Measurements from ENCODE around the gene IFITM1.
"Not testable (repeated sequence)": the region's sequence is repeated elsewhere in the genome, so short reads cannot be mapped to it uniquely, and the experiment has no call there.

The IFITM1 gene

DNA sequence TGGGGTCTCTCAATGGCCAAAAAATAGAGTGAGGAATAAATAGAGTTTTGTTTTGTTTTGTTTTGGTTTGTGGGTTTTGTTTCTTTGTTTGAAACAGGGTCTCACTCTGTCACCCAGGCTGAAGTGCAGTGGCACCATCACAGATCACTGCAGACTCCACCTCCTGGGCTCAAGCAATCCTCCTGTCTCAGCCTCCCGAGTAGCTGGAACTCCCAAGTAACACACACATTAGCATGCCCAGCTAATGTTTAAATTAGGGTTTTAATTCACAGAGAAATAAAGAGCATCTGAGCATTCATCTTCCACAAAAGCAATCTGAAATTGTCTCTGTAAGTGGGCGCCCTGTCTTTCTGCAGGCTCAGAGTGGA is 16.0 kb downstream of the IFITM1 start:
- Histone ChIP-seq H3K27ac (ENCODE audit: low read depth in 2 of 2, low read length in 2 of 2) (no peak overlapping the region), H3K4me1 (ENCODE audit: control insufficient read depth in 2 of 2, insufficient read depth in 2 of 2, low read length in 2 of 2) (peaks cover 17% of the 10 kb centered on the region in 2 donors), H3K4me3 (ENCODE audit: low read length in 2 of 2) (no peak overlapping the region), H3K9ac (ENCODE audit: low read depth in 1 of 2, low read length in 2 of 2) (no peak overlapping the region), H3K9me3 (ENCODE audit: control insufficient read depth in 2 of 2, low read length in 2 of 2) (no peaks in the 10 kb centered on the region), H3K27me3 (ENCODE audit: control insufficient read depth in 2 of 2, insufficient read depth in 2 of 2, low read length in 2 of 2) (no peaks in the 10 kb centered on the region), H3K36me3 (ENCODE audit: control insufficient read depth in 2 of 2, insufficient read depth in 2 of 2, low read length in 2 of 2) (no peaks in the 10 kb centered on the region)

DNA sequence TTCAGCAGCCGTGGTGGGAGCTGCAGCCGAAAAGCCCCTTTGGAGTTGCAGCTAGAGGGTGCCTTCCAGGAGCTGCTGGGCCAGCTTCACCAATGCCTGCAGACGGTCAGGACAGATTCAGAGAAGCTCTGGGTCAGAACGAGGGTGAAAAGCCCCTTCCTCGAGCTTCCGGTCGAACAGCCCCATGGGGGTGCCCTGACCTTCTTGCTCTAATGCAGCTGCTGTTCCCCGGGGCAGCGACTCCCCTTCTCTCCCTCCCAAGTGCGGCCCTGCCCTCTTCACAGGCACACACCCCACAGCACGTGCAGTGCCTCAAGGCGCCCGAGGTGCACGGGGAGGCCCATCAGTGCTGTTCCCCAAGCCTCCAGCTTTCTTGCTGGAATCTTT is 16.5 kb downstream of the IFITM1 start:
- H3K9me3 ChIP-seq (ENCODE audit: control insufficient read depth in 2 of 2, low read length in 2 of 2) = no peaks in the 10 kb centered on the region
- no peak overlapping the region for H3K27ac ChIP-seq (ENCODE audit: low read depth in 2 of 2, low read length in 2 of 2)
- no peaks in the 10 kb centered on the region for H3K27me3 ChIP-seq (ENCODE audit: control insufficient read depth in 2 of 2, insufficient read depth in 2 of 2, low read length in 2 of 2)
- H3K4me3 ChIP-seq (ENCODE audit: low read length in 2 of 2) = no peak overlapping the region
- H3K4me1 ChIP-seq (ENCODE audit: control insufficient read depth in 2 of 2, insufficient read depth in 2 of 2, low read length in 2 of 2) = peaks cover 17% of the 10 kb centered on the region in 2 donors
- H3K9ac ChIP-seq (ENCODE audit: low read depth in 1 of 2, low read length in 2 of 2) = no peak overlapping the region
- no peaks in the 10 kb centered on the region for H3K36me3 ChIP-seq (ENCODE audit: control insufficient read depth in 2 of 2, insufficient read depth in 2 of 2, low read length in 2 of 2)

DNA sequence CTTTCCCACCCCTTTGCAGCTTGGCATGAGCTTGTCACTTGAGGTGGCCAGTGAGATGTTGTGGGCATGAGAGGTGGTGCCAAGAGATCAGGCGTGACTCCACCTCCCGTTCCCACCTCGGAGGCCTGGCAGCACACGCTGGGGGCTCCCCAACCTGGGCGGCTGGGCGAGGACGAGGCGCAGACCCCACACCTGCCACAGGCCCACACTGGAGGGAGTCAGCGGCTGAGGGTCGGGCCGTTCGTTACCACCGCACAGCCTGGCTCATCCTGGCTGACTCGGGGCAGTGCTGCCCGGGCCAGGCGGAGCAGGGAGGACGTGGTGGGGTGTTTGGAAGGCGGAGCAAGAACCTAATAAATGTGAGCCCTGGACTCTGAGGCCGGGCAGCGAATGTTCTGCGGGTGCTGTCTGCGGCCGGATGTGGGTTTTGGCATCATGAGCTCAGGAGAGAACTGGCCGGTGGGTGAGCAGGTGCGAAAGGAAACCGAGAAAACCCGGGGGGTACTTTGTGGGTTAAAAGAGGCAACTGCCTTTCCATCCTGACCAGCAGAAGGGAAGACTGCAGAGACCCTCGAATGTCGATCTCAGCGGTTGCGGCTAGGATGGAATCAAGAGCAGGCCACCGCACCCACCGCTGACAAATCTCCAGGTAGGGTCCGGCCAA is 17.0 kb downstream of the IFITM1 start:
- Histone ChIP-seq H3K4me1 (ENCODE audit: control insufficient read depth in 2 of 2, insufficient read depth in 2 of 2, low read length in 2 of 2) (peaks cover 13 to 18% of the 10 kb centered on the region in 2 donors), H3K4me3 (ENCODE audit: low read length in 2 of 2) (no peak overlapping the region), H3K27ac (ENCODE audit: low read depth in 2 of 2, low read length in 2 of 2) (no peak overlapping the region), H3K9me3 (ENCODE audit: control insufficient read depth in 2 of 2, low read length in 2 of 2) (no peaks in the 10 kb centered on the region), H3K9ac (ENCODE audit: low read depth in 1 of 2, low read length in 2 of 2) (no peak overlapping the region), H3K27me3 (ENCODE audit: control insufficient read depth in 2 of 2, insufficient read depth in 2 of 2, low read length in 2 of 2) (no peaks in the 10 kb centered on the region), H3K36me3 (ENCODE audit: control insufficient read depth in 2 of 2, insufficient read depth in 2 of 2, low read length in 2 of 2) (no peaks in the 10 kb centered on the region)

DNA sequence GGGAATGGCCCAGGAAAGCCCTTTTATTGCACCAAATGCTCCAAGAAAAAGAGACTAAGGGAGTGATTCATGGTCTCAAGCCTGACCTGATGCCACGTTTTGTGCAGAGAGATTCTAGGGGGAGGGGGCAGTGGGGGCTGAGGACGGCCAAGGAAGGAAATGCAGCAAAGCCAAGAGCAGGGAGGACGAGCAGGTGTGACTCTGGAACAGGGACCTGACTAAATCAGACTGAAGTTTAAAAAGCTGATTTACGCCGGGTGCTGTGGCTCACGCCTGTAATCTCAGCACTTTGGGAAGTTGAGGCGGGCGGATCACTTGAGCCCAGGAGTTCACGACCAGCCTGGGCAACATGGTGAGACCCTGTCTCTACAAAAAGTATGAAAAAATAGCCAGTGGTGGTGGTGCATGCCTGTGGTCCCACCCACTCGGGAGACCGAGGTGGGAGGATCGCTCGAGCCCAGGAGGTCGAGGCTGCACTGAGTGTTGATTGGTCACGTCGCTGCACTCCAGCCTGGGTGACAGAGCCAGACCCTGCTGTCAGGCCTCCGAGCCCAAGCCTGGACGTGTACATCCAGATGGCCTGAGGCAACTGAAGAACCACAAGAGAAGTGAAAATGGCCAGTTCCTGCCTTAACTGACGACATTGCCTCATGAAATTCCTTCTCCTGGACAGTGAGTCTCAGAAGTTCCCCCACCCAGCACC is 17.7 kb downstream of the IFITM1 start:
- H3K36me3 ChIP-seq (ENCODE audit: control insufficient read depth in 2 of 2, insufficient read depth in 2 of 2, low read length in 2 of 2) = no peaks in the 10 kb centered on the region
- H3K9me3 ChIP-seq (ENCODE audit: control insufficient read depth in 2 of 2, low read length in 2 of 2) = no peaks in the 10 kb centered on the region
- H3K27me3 ChIP-seq (ENCODE audit: control insufficient read depth in 2 of 2, insufficient read depth in 2 of 2, low read length in 2 of 2) = no peaks in the 10 kb centered on the region
- peaks cover 8 to 18% of the 10 kb centered on the region in 2 donors for H3K4me1 ChIP-seq (ENCODE audit: control insufficient read depth in 2 of 2, insufficient read depth in 2 of 2, low read length in 2 of 2)
- H3K9ac ChIP-seq (ENCODE audit: low read depth in 1 of 2, low read length in 2 of 2) = no peak overlapping the region
- no peak overlapping the region for H3K4me3 ChIP-seq (ENCODE audit: low read length in 2 of 2)
- H3K27ac ChIP-seq (ENCODE audit: low read depth in 2 of 2, low read length in 2 of 2) = no peak overlapping the region

DNA sequence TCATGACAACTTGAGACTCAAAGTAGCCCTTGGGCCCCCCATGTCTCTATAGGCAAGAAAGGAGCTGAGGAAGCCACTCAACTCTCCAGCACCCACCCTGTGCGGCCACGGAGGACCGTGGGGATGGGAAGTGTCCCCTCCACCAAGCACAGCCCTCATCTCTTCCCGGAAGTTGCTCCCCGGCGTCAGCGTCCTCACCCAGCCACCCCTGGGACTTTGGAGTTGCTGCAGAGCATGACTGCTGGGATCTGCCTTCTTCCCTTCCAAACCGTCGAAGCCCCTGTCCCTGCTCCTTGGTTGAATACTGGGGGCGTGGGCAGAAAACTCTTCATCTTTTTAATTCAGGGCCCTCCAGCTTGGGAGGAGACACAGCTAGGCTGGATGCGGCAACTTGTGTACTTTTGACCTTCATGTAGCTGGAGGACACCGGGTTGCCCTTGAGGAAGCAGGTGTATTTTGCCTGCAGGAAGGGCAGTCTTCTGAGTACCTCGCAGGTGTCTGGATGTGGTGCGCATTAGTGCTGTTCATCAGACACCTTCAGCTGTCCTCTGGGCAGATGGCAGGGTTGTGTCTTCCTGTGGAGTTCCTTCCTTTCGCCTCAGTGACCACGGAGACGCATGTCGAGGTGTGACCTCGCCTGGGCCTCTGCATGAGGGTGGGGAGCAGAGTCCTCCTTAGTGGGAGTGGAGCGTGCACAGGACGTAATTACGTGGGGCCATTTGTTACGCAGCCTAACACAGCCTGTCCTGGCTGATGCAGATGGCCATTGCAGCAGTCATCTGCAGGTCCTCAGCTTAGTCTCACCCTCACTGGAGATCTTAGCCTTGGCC is 19.0 kb downstream of the IFITM1 start:
- H3K4me3 ChIP-seq (ENCODE audit: low read length in 2 of 2) = no peak overlapping the region
- H3K27me3 ChIP-seq (ENCODE audit: control insufficient read depth in 2 of 2, insufficient read depth in 2 of 2, low read length in 2 of 2) = no peaks in the 10 kb centered on the region
- H3K27ac ChIP-seq (ENCODE audit: low read depth in 2 of 2, low read length in 2 of 2) = no peak overlapping the region
- no peaks in the 10 kb centered on the region for H3K9me3 ChIP-seq (ENCODE audit: control insufficient read depth in 2 of 2, low read length in 2 of 2)
- no peak overlapping the region for H3K9ac ChIP-seq (ENCODE audit: low read depth in 1 of 2, low read length in 2 of 2)
- no peaks in the 10 kb centered on the region for H3K36me3 ChIP-seq (ENCODE audit: control insufficient read depth in 2 of 2, insufficient read depth in 2 of 2, low read length in 2 of 2)
- H3K4me1 ChIP-seq (ENCODE audit: control insufficient read depth in 2 of 2, insufficient read depth in 2 of 2, low read length in 2 of 2) = peaks cover 0 to 12% of the 10 kb centered on the region in 2 donors

DNA sequence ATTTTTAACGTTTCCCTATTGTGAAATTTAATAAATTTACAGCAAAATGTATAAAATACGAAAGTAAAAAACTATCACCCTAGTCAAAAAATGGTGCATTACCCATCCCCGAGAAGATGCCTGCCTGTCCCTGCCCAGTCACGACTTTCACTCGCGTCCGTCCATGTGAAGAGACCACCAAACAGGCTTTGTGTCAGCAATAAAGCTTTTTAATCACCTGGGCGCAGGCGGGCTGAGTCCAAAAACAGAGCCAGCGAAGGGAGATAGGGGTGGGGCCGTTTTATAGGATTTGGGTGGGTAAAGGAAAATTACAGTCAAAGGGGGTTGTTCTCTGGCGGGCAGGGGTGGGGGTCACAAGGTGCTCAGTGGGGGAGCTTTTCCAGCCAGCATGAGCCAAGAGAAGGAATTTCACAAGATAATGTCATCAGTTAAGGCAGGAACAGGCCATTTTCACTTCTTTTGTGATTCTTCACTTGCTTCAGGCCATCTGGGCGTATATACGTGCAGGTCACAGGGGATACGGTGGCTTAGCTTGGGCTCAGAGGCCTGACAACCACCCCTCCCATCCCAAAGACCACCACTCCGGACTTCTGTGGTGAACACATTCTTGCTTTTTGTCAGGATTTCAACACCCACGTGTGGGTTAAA is 19.9 kb downstream of the IFITM1 start:
- not testable (repeated sequence) for H3K27ac ChIP-seq (ENCODE audit: low read depth in 2 of 2, low read length in 2 of 2); H3K27me3 ChIP-seq (ENCODE audit: control insufficient read depth in 2 of 2, insufficient read depth in 2 of 2, low read length in 2 of 2)
- peaks cover 0 to 12% of the 10 kb centered on the region in 2 donors for H3K4me1 ChIP-seq (ENCODE audit: control insufficient read depth in 2 of 2, insufficient read depth in 2 of 2, low read length in 2 of 2)

DNA sequence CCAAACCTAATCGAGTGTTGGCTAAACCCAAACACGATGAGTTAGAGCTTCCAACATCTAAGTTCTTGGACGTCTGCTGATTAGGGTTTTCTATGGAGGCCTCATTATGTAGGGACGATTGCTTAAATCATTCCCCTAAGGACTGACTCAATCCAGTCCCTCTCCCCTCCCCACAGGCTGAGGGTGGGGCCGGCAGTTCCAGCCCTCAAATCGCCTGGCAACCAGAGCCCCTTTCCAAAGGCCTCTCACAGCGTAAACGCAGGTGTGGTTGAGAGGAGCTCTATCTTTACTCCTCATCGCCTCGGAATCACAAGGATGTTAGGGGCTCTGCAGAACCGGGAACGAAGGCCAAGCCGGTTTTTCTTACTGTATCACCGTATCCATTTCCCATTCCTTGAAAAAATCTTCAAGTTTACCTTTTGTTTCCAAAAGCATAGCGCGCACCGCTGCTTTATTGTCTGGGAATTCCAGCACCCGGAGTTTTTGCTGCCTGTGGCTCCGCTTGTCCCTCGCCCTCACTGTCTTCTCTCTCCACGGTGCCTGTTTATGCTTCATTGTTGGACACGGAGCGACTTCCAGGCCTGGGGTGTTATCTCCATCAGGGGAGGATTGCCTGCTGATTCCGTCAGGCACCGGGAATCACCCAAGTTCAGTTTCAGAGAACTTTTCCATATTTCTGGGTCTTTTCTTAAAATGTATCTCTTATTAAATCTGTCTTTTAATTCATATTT is 20.6 kb downstream of the IFITM1 start:
- Histone ChIP-seq H3K9me3 (ENCODE audit: control insufficient read depth in 2 of 2, low read length in 2 of 2) (no peaks in the 10 kb centered on the region), H3K4me3 (ENCODE audit: low read length in 2 of 2) (no peak overlapping the region)

More for the DNA sequence above, 19.9 kb downstream of the IFITM1 start:
- H3K36me3 ChIP-seq (ENCODE audit: control insufficient read depth in 2 of 2, insufficient read depth in 2 of 2, low read length in 2 of 2); H3K9me3 ChIP-seq (ENCODE audit: control insufficient read depth in 2 of 2, low read length in 2 of 2); H3K9ac ChIP-seq (ENCODE audit: low read depth in 1 of 2, low read length in 2 of 2); H3K4me3 ChIP-seq (ENCODE audit: low read length in 2 of 2): not testable (repeated sequence)

DNA sequence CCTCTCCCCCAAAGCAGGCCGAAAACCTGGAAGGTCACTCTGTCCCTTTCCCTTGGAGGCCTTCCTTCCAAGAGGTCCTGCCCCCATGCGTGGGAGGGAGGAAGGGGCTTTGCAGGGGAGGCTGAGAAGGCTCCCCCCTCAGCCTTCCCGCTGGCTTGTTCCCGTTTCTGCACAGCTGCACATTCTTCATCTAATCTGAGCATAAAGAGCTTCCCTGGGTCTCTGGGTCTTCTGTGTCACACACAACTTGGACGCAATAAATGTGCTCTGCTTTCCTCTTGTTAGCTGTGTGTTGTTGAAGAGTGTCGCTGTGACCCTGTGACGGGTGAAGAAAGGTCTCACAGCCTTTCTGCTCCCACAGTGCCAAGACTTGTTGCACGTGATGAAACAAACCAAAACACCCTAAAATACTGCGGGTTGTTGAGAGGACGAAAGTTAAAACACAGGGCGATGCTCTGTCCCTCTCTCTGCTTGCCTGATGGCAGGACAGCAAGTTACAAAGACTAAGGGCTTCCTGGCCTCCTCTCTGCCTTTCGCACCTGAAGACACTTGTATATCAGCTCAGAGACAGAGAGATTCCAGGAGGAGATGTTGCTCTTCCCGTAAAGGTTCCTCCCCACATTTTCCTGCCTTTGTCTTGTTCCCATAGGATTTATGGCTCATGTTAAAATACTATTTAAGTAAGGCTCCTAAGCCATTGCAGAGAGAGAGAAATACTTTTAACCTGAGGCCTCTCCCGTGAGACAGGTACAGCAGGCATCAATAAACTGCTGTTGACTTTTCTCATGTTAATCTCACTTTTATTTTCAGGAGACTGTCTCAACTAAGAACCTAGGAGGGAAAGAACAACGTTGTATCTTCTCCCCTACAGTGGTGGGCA is 22.2 kb downstream of the IFITM1 start:
- Histone ChIP-seq H3K9ac (ENCODE audit: low read depth in 1 of 2, low read length in 2 of 2) (no peak overlapping the region), H3K36me3 (ENCODE audit: control insufficient read depth in 2 of 2, insufficient read depth in 2 of 2, low read length in 2 of 2) (no peaks in the 10 kb centered on the region), H3K4me3 (ENCODE audit: low read length in 2 of 2) (no peak overlapping the region), H3K9me3 (ENCODE audit: control insufficient read depth in 2 of 2, low read length in 2 of 2) (no peaks in the 10 kb centered on the region), H3K4me1 (ENCODE audit: control insufficient read depth in 2 of 2, insufficient read depth in 2 of 2, low read length in 2 of 2) (peaks cover 0 to 12% of the 10 kb centered on the region in 2 donors), H3K27ac (ENCODE audit: low read depth in 2 of 2, low read length in 2 of 2) (peak overlapping the region; percentile 56 to 63), H3K27me3 (ENCODE audit: control insufficient read depth in 2 of 2, insufficient read depth in 2 of 2, low read length in 2 of 2) (no peaks in the 10 kb centered on the region)

More for the DNA sequence above, 20.6 kb downstream of the IFITM1 start:
- H3K27ac ChIP-seq (ENCODE audit: low read depth in 2 of 2, low read length in 2 of 2) = no peak overlapping the region
- H3K4me1 ChIP-seq (ENCODE audit: control insufficient read depth in 2 of 2, insufficient read depth in 2 of 2, low read length in 2 of 2) = peaks cover 0 to 12% of the 10 kb centered on the region in 2 donors
- H3K36me3 ChIP-seq (ENCODE audit: control insufficient read depth in 2 of 2, insufficient read depth in 2 of 2, low read length in 2 of 2) = no peaks in the 10 kb centered on the region
- H3K27me3 ChIP-seq (ENCODE audit: control insufficient read depth in 2 of 2, insufficient read depth in 2 of 2, low read length in 2 of 2) = no peaks in the 10 kb centered on the region
- H3K9ac ChIP-seq (ENCODE audit: low read depth in 1 of 2, low read length in 2 of 2) = no peak overlapping the region

DNA sequence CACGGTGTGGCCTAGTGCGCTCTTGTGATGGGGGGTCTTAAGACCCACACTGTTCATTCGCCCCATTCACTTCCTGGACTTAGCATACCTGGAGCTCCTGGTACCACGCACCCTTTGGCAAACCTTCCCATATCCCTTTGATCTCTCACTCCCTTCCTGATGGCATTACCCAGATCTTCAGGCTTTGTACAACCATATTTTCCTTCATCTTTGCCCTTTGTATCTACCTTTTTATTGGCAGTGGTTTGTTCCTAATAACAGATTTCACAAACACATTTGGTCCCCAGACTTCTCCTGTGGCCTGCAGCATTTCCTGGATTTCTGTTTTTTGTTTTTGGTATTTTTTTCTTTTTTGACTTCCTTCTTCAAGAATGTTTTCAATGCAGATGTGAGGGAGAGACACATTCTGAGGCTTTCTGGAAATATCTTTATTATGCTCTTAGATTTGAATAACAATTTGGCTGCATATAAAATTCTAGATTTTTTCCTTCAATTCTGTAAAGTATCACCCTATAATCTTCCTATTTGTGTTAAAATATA is 22.9 kb downstream of the IFITM1 start:
- no peaks in the 10 kb centered on the region for H3K9me3 ChIP-seq (ENCODE audit: control insufficient read depth in 2 of 2, low read length in 2 of 2)
- H3K4me1 ChIP-seq (ENCODE audit: control insufficient read depth in 2 of 2, insufficient read depth in 2 of 2, low read length in 2 of 2) = peaks cover 0 to 12% of the 10 kb centered on the region in 2 donors
- H3K36me3 ChIP-seq (ENCODE audit: control insufficient read depth in 2 of 2, insufficient read depth in 2 of 2, low read length in 2 of 2) = no peaks in the 10 kb centered on the region
- no peak overlapping the region for H3K4me3 ChIP-seq (ENCODE audit: low read length in 2 of 2)
- no peaks in the 10 kb centered on the region for H3K27me3 ChIP-seq (ENCODE audit: control insufficient read depth in 2 of 2, insufficient read depth in 2 of 2, low read length in 2 of 2)
- no peak overlapping the region for H3K9ac ChIP-seq (ENCODE audit: low read depth in 1 of 2, low read length in 2 of 2)
- peak overlapping the region; percentile 56 to 63 for H3K27ac ChIP-seq (ENCODE audit: low read depth in 2 of 2, low read length in 2 of 2)
